CD4-positive, CD25-positive, alpha-beta regulatory T cell (primary cell): ENCODE data around the gene TMEM163. TPM values are rescaled to one million over a fixed set of nuclear protein-coding genes. Genes with fewer than 3 reads are reported as not detected.

ENCODE experiments used
- ATAC-seq, 2 donors: fragments of 150-1000 bp; cut with Tn5 transposase; one replicate each; pipeline ENCODE4 v1.10.0; 2021; ENCODE audit warnings: low read depth in 2 of 2, moderate number of reproducible peaks in 2 of 2, moderate library complexity in 1 of 2
- DNase-seq, 3 donors: peaks; one replicate each; pipeline versions ENCODE4 v3.0.0 to v3.0.0-alpha.2; 2012 to 2022; ENCODE audit warnings: mixed read lengths in 1 of 3
- H3K27ac ChIP-seq: one replicate; pipeline ENCODE4 v1.7.0; 2013; ENCODE audit warnings: mild to moderate bottlenecking, low read length; ENCODE audit not compliant: insufficient read depth, poor library complexity, severe bottlenecking
- H3K27me3 ChIP-seq: one replicate; pipeline ENCODE4 v1.7.0; 2013; ENCODE audit warnings: low read length; ENCODE audit not compliant: control insufficient read depth, insufficient read depth
- H3K36me3 ChIP-seq: one replicate; pipeline ENCODE4 v1.7.0; 2013; ENCODE audit warnings: mild to moderate bottlenecking, low read length, moderate library complexity; ENCODE audit not compliant: control insufficient read depth, insufficient read depth
- H3K4me1 ChIP-seq: 2 replicates; pipeline ENCODE4 v1.7.0; 2013; ENCODE audit warnings: mild to moderate bottlenecking, low read length; ENCODE audit not compliant: insufficient read depth, control insufficient read depth, poor library complexity, severe bottlenecking
- H3K4me3 ChIP-seq: one replicate; pipeline ENCODE4 v1.7.0; 2013; ENCODE audit warnings: low read depth, mild to moderate bottlenecking, low read length, moderate library complexity
- H3K9me3 ChIP-seq, 2 experiments: 1 replicate in 1 of 2; 2 replicates in 1 of 2; pipeline ENCODE4 v1.7.0; 2013; ENCODE audit warnings: low read length in 2 of 2, mild to moderate bottlenecking in 1 of 2, moderate library complexity in 1 of 2; ENCODE audit not compliant: control insufficient read depth in 2 of 2
- H3K27ac Mint-ChIP-seq, 3 donors: one replicate each; pipeline ENCODE4 v1.8.0; 2020 to 2022; ENCODE audit warnings: mild to moderate bottlenecking in 3 of 3, mixed read lengths in 3 of 3, moderate library complexity in 2 of 3
- H3K27me3 Mint-ChIP-seq: one replicate; pipeline ENCODE4 v1.8.0; 2022; ENCODE audit warnings: mild to moderate bottlenecking, mixed read lengths
- H3K36me3 Mint-ChIP-seq: one replicate; pipeline ENCODE4 v1.8.0; 2020; ENCODE audit warnings: mixed read lengths
- H3K4me1 Mint-ChIP-seq, 4 donors: one replicate each; pipeline ENCODE4 v1.8.0; 2020 to 2022; ENCODE audit warnings: mixed read lengths in 4 of 4, mild to moderate bottlenecking in 1 of 4
- H3K4me3 Mint-ChIP-seq, 4 donors: one replicate each; pipeline ENCODE4 v1.8.0; 2020 to 2022; ENCODE audit warnings: mild to moderate bottlenecking in 4 of 4, mixed read lengths in 4 of 4, moderate library complexity in 3 of 4
- H3K9me3 Mint-ChIP-seq, 7 donors: one replicate each; pipeline ENCODE4 v1.8.0; 2020 to 2022; ENCODE audit warnings: mixed read lengths in 7 of 7, mild to moderate bottlenecking in 3 of 7, moderate library complexity in 2 of 7
- polyA plus RNA-seq, 4 donors: library from polyadenylated mRNA; unstranded; fragments of 300-500 nt; fragmentation: Illumina TruSeq; gene quantifications; one replicate each; pipeline ENCODE4 v1.2.3, GENCODE V29; 2021
- total RNA-seq: library from RNA; stranded (reverse); gene quantifications from one replicate; pipeline ENCODE4 v1.2.3, GENCODE V29; 2022

The TMEM163 gene
- total and polyA plus RNA-seq, 5 donors from 2014 or later: 0.08 to 1.0 (median 0.33) TPM

- no peak overlapping the region for H3K4me3 Mint-ChIP-seq
- no peak overlapping the region for H3K4me3 ChIP-seq
- H3K36me3 ChIP-seq: no peaks in the 10 kb centered on the region
- no peak overlapping the region for H3K27ac Mint-ChIP-seq
- no peaks in the 10 kb centered on the region for H3K4me1 ChIP-seq
- H3K27ac ChIP-seq: no peak overlapping the region
- DNase-seq (no peak), ATAC-seq (no peak)
- no peaks in the 10 kb centered on the region for H3K4me1 Mint-ChIP-seq
- H3K9me3 Mint-ChIP-seq: no peaks in the 10 kb centered on the region
- peaks cover 5% of the 10 kb centered on the region for H3K27me3 Mint-ChIP-seq
- H3K9me3 ChIP-seq: no peaks in the 10 kb centered on the region
- H3K27me3 ChIP-seq: no peaks in the 10 kb centered on the region
- H3K36me3 Mint-ChIP-seq: no peaks in the 10 kb centered on the region
These were observed 186.3 kb downstream of the TMEM163 start for GRCh38 chr2:134532537-134532936.

GRCh38 chr2:134527381-134527780, 191.4 kb downstream of the TMEM163 start:
- H3K36me3 Mint-ChIP-seq: no peaks in the 10 kb centered on the region

GRCh38 chr2:134522496-134523455, 196.0 kb downstream of the TMEM163 start:
- Mint-ChIP-seq H3K27me3 (peaks cover 24% of the 10 kb centered on the region), H3K4me3 (no peak overlapping the region), H3K4me1 (no peaks in the 10 kb centered on the region), H3K9me3 (no peaks in the 10 kb centered on the region), H3K27ac (no peak overlapping the region), H3K36me3 (no peaks in the 10 kb centered on the region)
- no peaks in the 10 kb centered on the region for H3K4me1 ChIP-seq
- no peaks in the 10 kb centered on the region for H3K27me3 ChIP-seq
- no peak for ATAC-seq
- no peak overlapping the region for H3K4me3 ChIP-seq
- no peaks in the 10 kb centered on the region for H3K9me3 ChIP-seq
- no peak overlapping the region for H3K27ac ChIP-seq
- no peak for DNase-seq
- no peaks in the 10 kb centered on the region for H3K36me3 ChIP-seq

More at GRCh38 chr2:134527381-134527780, 191.4 kb downstream of the TMEM163 start:
- no peaks in the 10 kb centered on the region for H3K9me3 Mint-ChIP-seq
- no peaks in the 10 kb centered on the region for H3K4me1 Mint-ChIP-seq
- Histone ChIP-seq H3K27ac (no peak overlapping the region), H3K4me1 (no peaks in the 10 kb centered on the region), H3K36me3 (no peaks in the 10 kb centered on the region), H3K4me3 (no peak overlapping the region), H3K27me3 (no peaks in the 10 kb centered on the region), H3K9me3 (no peaks in the 10 kb centered on the region)
- H3K27ac Mint-ChIP-seq: no peak overlapping the region
- DNase-seq (no peak), ATAC-seq (no peak)
- no peak overlapping the region for H3K4me3 Mint-ChIP-seq
- peaks cover 24% of the 10 kb centered on the region for H3K27me3 Mint-ChIP-seq

- no peak overlapping the region for H3K27ac Mint-ChIP-seq
- H3K27me3 ChIP-seq: no peaks in the 10 kb centered on the region
- no peak overlapping the region for H3K4me3 Mint-ChIP-seq
- no peaks in the 10 kb centered on the region for H3K4me1 Mint-ChIP-seq
- no peaks in the 10 kb centered on the region for H3K9me3 Mint-ChIP-seq
- no peak for DNase-seq
- H3K27ac ChIP-seq: no peak overlapping the region
- no peaks in the 10 kb centered on the region for H3K36me3 Mint-ChIP-seq
- no peaks in the 10 kb centered on the region for H3K9me3 ChIP-seq
- H3K4me1 ChIP-seq: no peaks in the 10 kb centered on the region
- ATAC-seq: no peak
- no peak overlapping the region for H3K4me3 ChIP-seq
- peaks cover 4% of the 10 kb centered on the region for H3K27me3 Mint-ChIP-seq
- no peaks in the 10 kb centered on the region for H3K36me3 ChIP-seq
These were observed 200.7 kb downstream of the TMEM163 start for GRCh38 chr2:134518101-134518500.

- Histone ChIP-seq H3K27me3 (no peaks in the 10 kb centered on the region), H3K4me3 (no peak overlapping the region), H3K27ac (no peak overlapping the region), H3K36me3 (no peaks in the 10 kb centered on the region), H3K4me1 (no peaks in the 10 kb centered on the region), H3K9me3 (no peaks in the 10 kb centered on the region)
- peaks cover 4% of the 10 kb centered on the region for H3K27me3 Mint-ChIP-seq
- no peak overlapping the region for H3K4me3 Mint-ChIP-seq
- H3K27ac Mint-ChIP-seq: no peak overlapping the region
- DNase-seq (no peak), ATAC-seq (no peak)
- no peaks in the 10 kb centered on the region for H3K36me3 Mint-ChIP-seq
- H3K4me1 Mint-ChIP-seq: no peaks in the 10 kb centered on the region
- H3K9me3 Mint-ChIP-seq: no peaks in the 10 kb centered on the region
These were observed 203.7 kb downstream of the TMEM163 start for GRCh38 chr2:134515137-134515536.

- Mint-ChIP-seq H3K27me3 (peaks cover 4% of the 10 kb centered on the region), H3K4me3 (no peak overlapping the region), H3K36me3 (no peaks in the 10 kb centered on the region), H3K9me3 (no peaks in the 10 kb centered on the region), H3K4me1 (no peaks in the 10 kb centered on the region), H3K27ac (no peak overlapping the region)
- Histone ChIP-seq H3K36me3 (no peaks in the 10 kb centered on the region), H3K4me3 (no peak overlapping the region), H3K4me1 (no peaks in the 10 kb centered on the region), H3K27ac (no peak overlapping the region), H3K9me3 (no peaks in the 10 kb centered on the region), H3K27me3 (no peaks in the 10 kb centered on the region)
- ATAC-seq (no peak), DNase-seq (no peak)
These were observed 205.4 kb downstream of the TMEM163 start for GRCh38 chr2:134513465-134513804.

GRCh38 chr2:134512734-134513464, 205.9 kb downstream of the TMEM163 start:
- Mint-ChIP-seq H3K9me3 (no peaks in the 10 kb centered on the region), H3K36me3 (no peaks in the 10 kb centered on the region), H3K4me3 (no peak overlapping the region), H3K4me1 (peaks cover 0 to 3% (median under 1%) of the 10 kb centered on the region in 4 donors), H3K27me3 (peaks cover 4% of the 10 kb centered on the region), H3K27ac (no peak overlapping the region)
- DNase-seq (no peak), ATAC-seq (no peak)
- Histone ChIP-seq H3K4me1 (no peaks in the 10 kb centered on the region), H3K36me3 (no peaks in the 10 kb centered on the region), H3K27ac (no peak overlapping the region), H3K9me3 (no peaks in the 10 kb centered on the region), H3K27me3 (no peaks in the 10 kb centered on the region), H3K4me3 (no peak overlapping the region)
